Measurements from ENCODE around the gene MMP15.

Gene MMP15

GRCh38 chr16:58019866-58020538 is 5.6 kb upstream of the MMP15 start:
- no peak for DNase-seq

GRCh38 chr16:58020628-58021521 is 4.7 kb upstream of the MMP15 start:
- peak; percentile 28 for DNase-seq

- peak; percentile 56 for DNase-seq
Measured at GRCh38 chr16:58021661-58022551, 3.6 kb upstream of the MMP15 start.

GRCh38 chr16:58022601-58023371 is 2.8 kb upstream of the MMP15 start:
- peak; percentile 83 for DNase-seq

- DNase-seq, result no peak
Measured at GRCh38 chr16:58024486-58025350, 836 bp upstream of the MMP15 start.

- peak; percentile 35 for DNase-seq
Measured at GRCh38 chr16:58026139-58026704, 668 bp downstream of the MMP15 start.

DNA sequence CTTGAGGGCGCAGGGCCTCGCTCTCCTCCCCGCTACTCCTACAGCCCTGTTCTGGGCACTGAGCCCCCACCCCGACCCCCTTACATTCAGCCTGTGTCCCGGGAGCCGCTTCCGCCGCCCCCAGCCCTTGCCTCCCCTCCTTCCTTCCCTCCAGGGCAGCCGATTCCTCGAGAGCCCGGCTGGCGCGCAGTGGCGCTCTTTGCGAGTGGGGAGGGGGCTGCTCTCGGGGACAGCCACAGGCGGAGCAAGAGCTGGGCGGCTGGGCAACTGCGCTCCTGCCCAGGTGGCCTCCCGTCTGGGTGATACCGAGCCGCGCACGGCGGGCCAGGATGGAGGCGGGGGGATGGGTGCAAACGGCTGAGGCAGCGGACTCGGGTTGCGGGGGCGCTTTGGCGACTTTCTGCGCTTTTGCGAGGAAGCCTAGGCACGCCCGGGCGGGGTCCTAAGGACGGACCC is 1.2 kb downstream of the MMP15 start:
- no peak for DNase-seq

GRCh38 chr16:58027161-58027915 is 1.8 kb downstream of the MMP15 start:
- no peak for DNase-seq

DNA sequence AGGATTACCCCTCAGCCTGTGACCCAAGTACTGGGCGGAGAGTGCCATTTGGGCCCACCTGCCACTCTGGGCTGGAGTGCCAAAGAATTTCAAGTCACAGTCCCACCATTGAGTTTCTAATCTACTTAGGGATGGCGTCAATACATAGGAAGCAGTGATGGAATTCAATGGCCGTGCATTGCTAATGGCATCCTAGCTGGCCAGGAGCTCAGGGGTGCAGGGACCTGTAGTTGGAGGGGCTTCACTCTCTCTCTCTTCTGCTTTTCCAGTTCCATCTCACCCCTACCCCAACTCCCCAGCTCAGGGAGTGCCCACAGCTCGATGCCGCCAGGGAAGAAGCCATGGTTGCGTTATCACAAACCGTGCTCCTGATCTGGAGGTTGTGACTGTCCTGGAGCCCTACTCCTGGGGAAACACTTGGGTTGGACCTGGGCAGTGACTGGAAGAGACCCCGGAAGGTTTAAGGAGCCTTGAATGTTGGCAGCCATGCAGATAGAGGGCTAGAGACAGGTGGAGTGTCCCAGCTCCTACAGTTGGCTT is 2.4 kb downstream of the MMP15 start:
- DNase-seq, result no peak

GRCh38 chr16:58028541-58029070 is 3.1 kb downstream of the MMP15 start:
- no peak for DNase-seq

DNA sequence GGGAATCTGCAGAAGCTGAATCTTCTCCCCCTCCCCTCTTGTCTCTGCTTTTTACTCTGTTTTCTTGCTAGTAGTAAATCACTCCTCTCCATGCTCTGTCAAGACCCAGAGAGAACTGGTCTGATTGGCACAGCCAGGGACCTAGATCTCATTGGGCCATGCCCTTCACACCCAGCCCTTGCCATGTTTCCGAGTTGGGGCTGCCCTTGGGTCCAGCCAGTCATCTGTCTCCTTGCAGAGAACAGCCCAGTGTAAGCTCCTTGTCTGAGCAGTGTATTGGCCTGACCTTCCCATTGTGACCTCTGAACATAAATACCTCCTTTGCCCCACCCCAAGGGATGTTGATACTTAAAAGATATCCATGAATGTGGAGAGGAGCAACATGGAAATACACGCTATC is 3.9 kb downstream of the MMP15 start:
- DNase-seq, result no peak

GRCh38 chr16:58030136-58030840 is 4.7 kb downstream of the MMP15 start:
- DNase-seq, result no peak

DNA sequence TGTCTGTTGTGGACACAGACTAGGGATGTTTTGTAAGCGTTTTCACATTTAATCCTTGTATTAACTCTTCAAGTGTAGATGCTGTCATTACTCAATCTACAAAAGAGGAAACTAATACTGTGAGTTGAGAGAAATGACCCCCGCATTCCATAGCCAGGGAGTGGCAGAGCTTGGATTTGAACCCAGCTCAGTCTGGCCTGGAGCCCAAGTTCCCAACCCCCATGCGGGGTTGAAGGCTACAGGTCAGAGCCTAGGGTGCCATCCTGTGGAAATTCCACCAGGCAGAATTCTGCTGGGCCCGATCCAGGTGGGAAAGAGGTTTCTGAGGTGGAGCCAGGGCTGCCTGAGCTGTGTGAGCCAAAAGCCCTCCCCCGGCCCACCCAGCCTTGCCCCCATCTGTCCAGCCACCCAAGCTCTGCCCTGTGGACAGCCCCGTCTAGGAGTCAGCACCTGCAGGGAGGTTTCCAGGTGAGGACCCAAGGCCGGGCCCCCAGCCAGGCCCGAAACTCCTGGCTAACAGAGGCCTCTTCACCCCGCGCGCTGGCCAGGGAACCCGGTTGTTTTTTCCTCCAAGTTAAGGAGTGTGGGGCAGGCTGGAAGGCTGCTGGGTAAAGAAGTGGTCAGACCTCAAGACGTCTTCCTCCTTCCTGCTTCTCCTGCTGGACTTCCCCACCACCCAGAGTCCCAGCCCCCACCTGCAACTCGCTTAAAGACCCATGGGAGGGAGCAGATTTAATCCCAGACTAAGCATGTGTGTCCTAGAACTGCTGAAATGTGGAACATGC is 5.7 kb downstream of the MMP15 start:
- no peak for DNase-seq

- DNase-seq, result no peak
Measured at GRCh38 chr16:58032710-58033293, 7.2 kb downstream of the MMP15 start.

DNA sequence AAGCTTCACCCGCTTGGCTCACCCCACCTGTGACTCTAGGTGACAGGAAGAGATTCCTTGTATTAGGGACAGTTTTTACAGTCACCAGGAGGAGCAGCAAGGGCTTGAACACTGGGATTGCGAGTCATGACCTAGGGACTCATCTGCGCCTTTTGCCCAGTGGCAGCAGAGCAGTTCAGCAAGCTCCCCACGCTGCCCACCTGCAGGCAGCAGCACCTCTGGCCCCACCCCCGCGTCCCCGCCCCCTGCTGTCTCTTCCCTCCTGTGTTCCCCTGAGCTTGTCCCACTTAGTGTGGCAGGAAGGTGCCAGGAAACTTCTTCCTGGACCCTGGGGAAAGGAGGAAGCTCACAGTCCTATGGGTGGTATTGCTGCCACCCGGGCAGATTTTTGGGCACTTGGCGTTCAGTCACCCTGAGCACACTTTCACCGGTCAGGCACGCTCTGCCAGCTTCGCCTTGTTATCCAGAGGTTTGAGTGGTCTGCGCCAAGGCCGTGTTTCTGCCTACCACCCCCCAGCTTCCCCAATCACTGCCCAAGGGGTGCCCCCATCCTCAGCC is 8.7 kb downstream of the MMP15 start:
- no peak for DNase-seq

DNA sequence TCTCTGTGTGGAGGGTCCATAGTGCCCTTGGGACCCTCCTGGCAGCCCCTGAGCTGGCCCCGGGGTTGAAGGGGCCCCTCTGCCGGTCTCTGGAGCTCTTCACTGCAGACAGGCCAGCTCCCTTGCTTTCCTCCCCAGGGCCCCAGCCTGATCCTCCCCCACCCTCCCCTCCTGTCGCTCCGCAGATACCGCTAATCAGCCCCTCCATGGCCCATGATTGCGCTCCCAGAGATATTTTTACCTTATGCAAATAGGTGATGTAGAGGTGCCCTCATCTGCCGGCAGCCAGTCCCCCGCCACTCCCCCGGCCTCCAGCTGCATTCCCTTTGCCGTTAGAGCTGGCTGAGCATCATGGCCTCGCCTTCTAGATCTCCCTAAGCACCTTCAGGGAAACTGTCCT is 9.2 kb downstream of the MMP15 start:
- DNase-seq, result no peak
